Measurements from ENCODE around the gene DCAF4. TPM values are rescaled to one million over a fixed set of nuclear protein-coding genes. Genes with fewer than 3 reads are reported as not detected.

Gene DCAF4
- total RNA-seq, 1 experiment from 2014 or later, result 39.4 TPM

GRCh38 chr14:72893636-72894322 is 32.5 kb upstream of the DCAF4 start, which contains the start of gene DPF3:
DPF3 (minus strand) TSS chr14:72894101; CDS start chr14:72894088, 13 bp downstream.
- H3K4me3 Mint-ChIP-seq (ENCODE audit: unreplicated experiment), result peak within 1 kb of the TSS; percentile 82
- ChIA-PET POLR2A (interaction anchor here (0.6 to 2.6 kb wide), 21 partner anchors 9 to 1572 kb away, joined by 3 to 13 read pairs (median 4); partner anchors contain the start of gene DCAF4), CTCF (interaction anchor here (0.6 to 1.9 kb wide), 8 partner anchors 9 to 411 kb away, joined by 3 to 9 read pairs (median 3); no protein-coding TSS in a partner anchor)
- TF ChIP-seq, protein P1, sequence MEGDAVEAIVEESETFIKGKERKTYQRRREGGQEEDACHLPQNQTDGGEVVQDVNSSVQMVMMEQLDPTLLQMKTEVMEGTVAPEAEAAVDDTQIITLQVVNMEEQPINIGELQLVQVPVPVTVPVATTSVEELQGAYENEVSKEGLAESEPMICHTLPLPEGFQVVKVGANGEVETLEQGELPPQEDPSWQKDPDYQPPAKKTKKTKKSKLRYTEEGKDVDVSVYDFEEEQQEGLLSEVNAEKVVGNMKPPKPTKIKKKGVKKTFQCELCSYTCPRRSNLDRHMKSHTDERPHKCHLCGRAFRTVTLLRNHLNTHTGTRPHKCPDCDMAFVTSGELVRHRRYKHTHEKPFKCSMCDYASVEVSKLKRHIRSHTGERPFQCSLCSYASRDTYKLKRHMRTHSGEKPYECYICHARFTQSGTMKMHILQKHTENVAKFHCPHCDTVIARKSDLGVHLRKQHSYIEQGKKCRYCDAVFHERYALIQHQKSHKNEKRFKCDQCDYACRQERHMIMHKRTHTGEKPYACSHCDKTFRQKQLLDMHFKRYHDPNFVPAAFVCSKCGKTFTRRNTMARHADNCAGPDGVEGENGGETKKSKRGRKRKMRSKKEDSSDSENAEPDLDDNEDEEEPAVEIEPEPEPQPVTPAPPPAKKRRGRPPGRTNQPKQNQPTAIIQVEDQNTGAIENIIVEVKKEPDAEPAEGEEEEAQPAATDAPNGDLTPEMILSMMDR (IDR thresholded peaks at IDR 0.05; ENCODE audit: unreplicated experiment), result no peak
- peak; percentile 97 for DNase-seq (ENCODE audit: unreplicated experiment)
- H3K36me3 Mint-ChIP-seq (ENCODE audit: insufficient read depth, unreplicated experiment), result no peaks in the 10 kb centered on the region
- H3K4me1 Mint-ChIP-seq (ENCODE audit: insufficient read depth, unreplicated experiment), result no peaks in the 10 kb centered on the region
- intact Hi-C loops (cut with micrococcal nuclease), result loop anchor here (2.0 kb wide), 2 partner anchors 147 to 229 kb away; no protein-coding TSS in a partner anchor
- peak within 1 kb of the TSS; percentile 37 for H3K27ac Mint-ChIP-seq (ENCODE audit: low read depth, unreplicated experiment)
- no peaks in the 10 kb centered on the region for H3K9me3 Mint-ChIP-seq (ENCODE audit: unreplicated experiment)
- H3K27me3 Mint-ChIP-seq (ENCODE audit: insufficient read depth, unreplicated experiment), result no peaks in the 10 kb centered on the region
- no TSS peak for BruUV-seq (replicated peaks)

GRCh38 chr14:72894323-72894622 is 32.0 kb upstream of the DCAF4 start:
- Mint-ChIP-seq H3K27me3 (ENCODE audit: insufficient read depth, unreplicated experiment) (no peaks in the 10 kb centered on the region), H3K4me3 (ENCODE audit: unreplicated experiment) (peak overlapping the region; percentile 82), H3K27ac (ENCODE audit: low read depth, unreplicated experiment) (peak overlapping the region; percentile 37), H3K4me1 (ENCODE audit: insufficient read depth, unreplicated experiment) (no peaks in the 10 kb centered on the region), H3K36me3 (ENCODE audit: insufficient read depth, unreplicated experiment) (no peaks in the 10 kb centered on the region), H3K9me3 (ENCODE audit: unreplicated experiment) (no peaks in the 10 kb centered on the region)
- intact Hi-C loops (cut with micrococcal nuclease), result loop anchor here (2.0 kb wide), 2 partner anchors 147 to 229 kb away; no protein-coding TSS in a partner anchor
- CTCF ChIA-PET, result interaction anchor here (0.6 to 1.9 kb wide), 8 partner anchors 9 to 411 kb away, joined by 3 to 9 read pairs (median 3); no protein-coding TSS in a partner anchor
- DNase-seq (ENCODE audit: unreplicated experiment), result no peak
- POLR2A ChIA-PET, result interaction anchor here (0.5 to 2.6 kb wide), 22 partner anchors 9 to 380 kb away, joined by 3 to 13 read pairs (median 4); partner anchors contain the start of gene DCAF4
- TF ChIP-seq, protein P1 (IDR thresholded peaks at IDR 0.05; ENCODE audit: unreplicated experiment), result no peak
- no TSS peak for BruUV-seq (replicated peaks)

DNA sequence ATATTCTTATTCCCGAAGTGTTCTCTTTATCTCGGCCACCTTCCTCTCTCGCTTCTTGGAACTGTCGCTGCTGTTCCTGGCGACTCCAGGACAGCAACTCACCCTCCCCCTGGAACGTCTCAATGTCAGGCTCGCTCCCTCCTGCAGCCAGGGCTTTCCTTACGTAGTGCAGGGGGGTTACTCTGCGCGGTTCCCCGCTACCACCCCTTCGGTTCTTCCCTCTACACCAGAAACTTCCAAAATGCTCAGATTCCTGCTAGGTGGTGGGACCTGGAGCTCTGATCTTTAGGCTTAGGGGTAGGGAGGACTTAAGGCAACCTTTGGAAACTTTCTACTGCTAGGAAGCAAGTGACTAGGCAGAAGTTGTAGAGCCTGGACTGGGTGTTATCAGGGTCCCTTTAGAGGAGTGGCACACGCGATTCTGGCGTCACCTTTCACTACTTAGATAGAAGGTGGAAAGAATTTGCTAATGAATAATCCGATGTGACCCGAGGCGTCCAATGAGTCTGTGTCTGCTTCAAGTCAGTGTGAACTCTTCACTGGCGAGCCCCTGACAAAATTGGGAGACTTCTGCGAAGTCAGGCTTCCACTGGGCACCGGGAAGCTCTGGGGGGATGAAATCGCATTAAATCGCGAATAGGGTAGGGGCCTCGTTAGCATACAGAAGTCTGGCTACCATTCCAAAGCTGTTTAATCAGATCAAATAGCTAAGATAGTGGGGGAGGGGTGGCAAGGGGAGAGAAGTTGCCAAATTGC is 31.5 kb upstream of the DCAF4 start:
- Mint-ChIP-seq H3K27me3 (ENCODE audit: insufficient read depth, unreplicated experiment) (no peaks in the 10 kb centered on the region), H3K27ac (ENCODE audit: low read depth, unreplicated experiment) (peak overlapping the region; percentile 37), H3K4me3 (ENCODE audit: unreplicated experiment) (peak overlapping the region; percentile 82), H3K4me1 (ENCODE audit: insufficient read depth, unreplicated experiment) (no peaks in the 10 kb centered on the region), H3K36me3 (ENCODE audit: insufficient read depth, unreplicated experiment) (no peaks in the 10 kb centered on the region), H3K9me3 (ENCODE audit: unreplicated experiment) (no peaks in the 10 kb centered on the region)
- POLR2A ChIA-PET, result interaction anchor here (0.5 to 2.6 kb wide), 17 partner anchors 10 to 381 kb away, joined by 3 to 13 read pairs (median 4); partner anchors contain the start of gene DCAF4
- BruUV-seq (replicated peaks), result no TSS peak
- CTCF ChIA-PET, result interaction anchor here (0.6 to 1.9 kb wide), 8 partner anchors 8 to 379 kb away, joined by 3 to 9 read pairs (median 4); no protein-coding TSS in a partner anchor
- TF ChIP-seq, protein P1 (IDR thresholded peaks at IDR 0.05; ENCODE audit: unreplicated experiment), result no peak
- intact Hi-C loops (cut with micrococcal nuclease), result loop anchor here (2.0 kb wide), 2 partner anchors 148 to 230 kb away; no protein-coding TSS in a partner anchor
- DNase-seq (ENCODE audit: unreplicated experiment), result peak; percentile 9

- Mint-ChIP-seq H3K4me3 (ENCODE audit: unreplicated experiment) (no peak overlapping the region), H3K27me3 (ENCODE audit: insufficient read depth, unreplicated experiment) (no peaks in the 10 kb centered on the region), H3K4me1 (ENCODE audit: insufficient read depth, unreplicated experiment) (no peaks in the 10 kb centered on the region), H3K9me3 (ENCODE audit: unreplicated experiment) (no peaks in the 10 kb centered on the region), H3K36me3 (ENCODE audit: insufficient read depth, unreplicated experiment) (no peaks in the 10 kb centered on the region), H3K27ac (ENCODE audit: low read depth, unreplicated experiment) (no peak overlapping the region)
- TF ChIP-seq, protein P1 (IDR thresholded peaks at IDR 0.05; ENCODE audit: unreplicated experiment), result no peak
- no TSS peak for BruUV-seq (replicated peaks)
- POLR2A ChIA-PET, result no interaction called here
- CTCF ChIA-PET, result interaction anchor here (0.7 to 4.6 kb wide), 3 partner anchors 338 to 384 kb away, joined by 3 to 33 read pairs (median 13); no protein-coding TSS in a partner anchor
- no peak for DNase-seq (ENCODE audit: unreplicated experiment)
- intact Hi-C loops (cut with micrococcal nuclease), result no loop called here
Observed at GRCh38 chr14:72898448-72898847, 27.8 kb upstream of the DCAF4 start.

Measured in MCF 10A (cell line).